Fibroblast of peridontal ligament (primary cell): ENCODE results near the gene MGAT5B.
A peak's percentile ranks its signal among the peaks of the same experiment; 100 is the strongest.

Source experiments
- DNase-seq: peaks from one replicate; pipeline ENCODE4 v3.0.0-alpha.2; 2010; ENCODE audit errors: extremely low read depth

Gene MGAT5B

DNA sequence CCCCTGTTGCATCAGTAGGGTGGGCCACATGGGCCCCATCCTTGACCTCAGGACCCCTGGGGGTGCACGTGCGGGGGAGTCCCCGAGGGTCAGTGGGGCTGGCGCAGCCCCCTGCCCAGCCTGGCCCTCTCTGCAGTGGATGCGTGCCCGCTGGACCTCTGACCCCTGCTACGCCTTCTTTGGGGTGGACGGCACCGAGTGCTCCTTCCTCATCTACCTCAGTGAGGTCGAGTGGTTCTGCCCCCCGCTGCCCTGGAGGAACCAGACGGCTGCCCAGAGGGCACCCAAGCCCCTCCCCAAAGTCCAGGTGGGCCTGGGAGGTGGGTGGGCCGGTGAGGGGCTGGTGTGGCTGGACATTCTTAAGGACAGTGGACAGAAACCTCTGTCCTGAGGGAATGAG is 35.9 kb downstream of the MGAT5B start:
- no peak for DNase-seq

DNA sequence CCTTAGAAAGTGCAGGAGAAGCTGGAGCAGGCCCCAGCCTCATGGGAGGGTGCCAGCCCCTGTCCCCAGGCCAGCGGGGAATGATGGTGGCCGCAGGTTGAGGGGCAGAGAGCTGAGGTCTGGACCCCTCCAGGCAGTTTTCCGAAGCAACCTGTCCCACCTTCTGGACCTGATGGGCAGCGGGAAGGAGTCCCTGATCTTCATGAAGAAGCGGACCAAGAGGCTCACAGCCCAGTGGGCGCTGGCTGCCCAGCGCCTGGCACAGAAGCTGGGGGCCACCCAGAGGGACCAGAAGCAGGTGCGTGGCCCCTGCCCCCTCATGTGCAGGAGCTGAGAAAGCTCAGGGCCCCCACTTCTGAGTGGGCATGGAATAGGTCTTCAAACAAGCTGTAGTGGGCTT is 36.8 kb downstream of the MGAT5B start:
- no peak for DNase-seq

DNA sequence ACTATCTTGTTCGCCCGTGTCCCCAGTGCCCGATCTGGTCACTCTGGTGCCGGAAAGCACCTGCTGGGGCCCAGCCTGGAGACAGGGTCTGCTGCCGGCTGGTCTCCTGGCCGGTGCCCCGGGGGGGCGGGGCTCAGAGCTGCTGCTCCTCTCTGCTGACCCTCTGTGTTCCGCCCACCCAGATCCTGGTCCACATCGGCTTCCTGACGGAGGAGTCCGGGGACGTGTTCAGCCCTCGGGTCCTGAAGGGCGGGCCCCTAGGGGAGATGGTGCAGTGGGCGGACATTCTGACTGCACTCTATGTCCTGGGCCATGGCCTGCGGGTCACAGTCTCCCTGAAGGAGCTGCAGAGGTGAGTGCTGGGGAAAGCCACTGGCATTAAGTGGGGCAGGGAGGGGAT is 37.6 kb downstream of the MGAT5B start:
- no peak for DNase-seq

DNA sequence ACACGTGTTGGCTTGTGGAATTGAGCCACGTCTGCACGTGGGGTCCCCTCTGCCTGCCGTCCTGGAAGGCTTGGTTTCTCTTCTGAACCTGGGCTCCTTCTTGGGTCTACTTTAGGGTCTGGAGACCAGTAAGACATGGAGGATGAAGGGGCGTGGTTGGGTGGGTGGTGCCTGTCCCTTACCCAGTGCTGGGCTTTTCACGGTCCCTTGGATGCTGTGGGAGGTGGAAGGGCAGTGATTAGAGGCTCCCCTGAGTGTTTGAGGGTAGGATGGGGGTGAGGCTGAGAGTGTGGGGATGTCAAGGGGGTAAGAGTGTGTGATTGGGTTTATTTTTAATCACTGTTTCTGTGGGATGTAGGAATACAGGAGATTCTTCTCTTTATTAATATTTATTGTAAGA is 38.3 kb downstream of the MGAT5B start:
- DNase-seq = no peak

DNA sequence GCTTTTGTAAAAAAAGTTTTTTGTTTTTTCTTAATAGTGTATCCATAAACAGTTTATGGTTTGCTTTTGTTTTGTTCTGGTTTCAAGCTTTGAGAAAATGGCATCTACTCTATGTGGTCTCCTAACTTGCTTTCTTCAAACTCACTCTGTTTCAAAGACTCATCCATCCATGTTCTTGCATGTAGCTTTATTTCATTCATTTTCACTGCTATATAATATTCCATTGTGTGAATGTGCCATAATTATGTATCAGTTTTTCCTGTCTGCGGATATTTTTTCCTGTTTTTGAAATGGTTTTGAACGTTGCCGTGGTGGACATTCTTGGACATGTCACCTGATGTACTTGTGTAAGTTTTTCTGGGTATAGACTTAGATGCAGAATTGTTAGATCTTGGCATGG is 39.1 kb downstream of the MGAT5B start:
- DNase-seq = no peak

DNA sequence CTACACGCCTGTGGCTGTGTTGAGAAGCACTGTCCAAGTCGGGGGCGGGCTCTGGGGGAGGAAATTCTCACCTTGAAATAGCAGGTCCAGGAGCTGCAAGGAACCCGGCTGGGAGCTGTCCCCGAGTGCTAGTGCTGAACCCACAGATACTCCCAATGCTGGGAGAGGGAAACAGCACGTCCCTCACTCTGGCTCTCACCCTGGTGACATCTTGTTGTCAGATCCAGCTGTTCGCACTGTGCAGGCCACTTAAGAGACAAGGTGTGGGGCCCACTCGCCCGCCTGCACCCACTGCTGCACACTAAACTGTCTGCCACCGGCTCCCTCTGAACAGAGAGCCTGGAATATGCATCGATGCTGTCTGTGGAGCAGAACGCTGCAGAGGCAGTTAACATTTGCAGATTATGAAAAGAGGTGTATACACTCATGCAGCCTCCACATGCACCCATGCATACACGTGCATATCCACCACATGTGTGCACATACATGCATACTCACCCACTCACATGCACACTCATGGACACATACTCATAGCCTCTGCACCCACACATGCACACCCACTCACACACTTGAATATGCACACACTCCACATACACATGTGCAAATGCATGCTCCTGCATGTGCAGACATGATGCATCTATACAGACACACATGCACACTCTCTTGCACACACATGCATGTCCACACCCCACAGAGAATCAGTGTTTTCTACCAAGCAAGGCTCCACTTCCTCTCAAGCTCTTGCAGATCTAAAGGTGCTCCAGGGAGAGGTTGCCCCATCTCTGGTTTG is 42.0 kb downstream of the MGAT5B start:
- DNase-seq = peak; percentile 16

DNA sequence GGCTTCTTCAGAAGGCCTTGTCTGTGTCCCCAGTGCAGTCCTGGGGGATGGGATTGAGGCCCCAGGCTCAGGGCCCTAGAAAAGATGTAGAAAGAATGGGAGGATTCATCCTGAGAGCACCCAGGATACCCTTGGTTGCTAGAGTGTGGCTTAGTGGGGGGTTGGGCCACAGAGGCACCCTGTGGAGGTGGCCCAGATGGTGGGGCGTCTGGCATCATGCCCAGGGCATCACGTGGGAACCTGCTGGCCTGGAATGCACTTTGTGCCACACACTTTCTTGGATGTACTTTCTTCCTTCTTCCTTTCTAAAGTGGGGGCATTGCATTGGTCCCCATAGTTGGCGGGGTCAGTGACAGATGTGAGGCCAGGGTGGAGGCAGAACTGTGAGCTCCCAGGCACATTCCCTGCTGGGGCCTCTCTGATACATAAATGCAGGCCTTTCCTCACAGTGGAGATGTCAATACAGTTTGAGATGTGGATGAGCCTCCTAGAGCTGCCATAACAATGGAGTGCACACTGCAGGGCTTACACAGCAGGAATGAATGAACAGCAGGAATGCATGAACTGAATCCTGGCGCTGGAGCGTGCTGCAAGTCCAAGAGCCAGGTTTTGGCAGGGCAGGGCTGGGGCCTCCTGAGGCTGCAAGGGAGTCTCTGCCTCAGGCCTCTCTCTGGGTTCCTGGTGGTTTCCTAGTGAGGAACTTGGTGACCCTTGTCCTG is 43.3 kb downstream of the MGAT5B start:
- DNase-seq = no peak

DNA sequence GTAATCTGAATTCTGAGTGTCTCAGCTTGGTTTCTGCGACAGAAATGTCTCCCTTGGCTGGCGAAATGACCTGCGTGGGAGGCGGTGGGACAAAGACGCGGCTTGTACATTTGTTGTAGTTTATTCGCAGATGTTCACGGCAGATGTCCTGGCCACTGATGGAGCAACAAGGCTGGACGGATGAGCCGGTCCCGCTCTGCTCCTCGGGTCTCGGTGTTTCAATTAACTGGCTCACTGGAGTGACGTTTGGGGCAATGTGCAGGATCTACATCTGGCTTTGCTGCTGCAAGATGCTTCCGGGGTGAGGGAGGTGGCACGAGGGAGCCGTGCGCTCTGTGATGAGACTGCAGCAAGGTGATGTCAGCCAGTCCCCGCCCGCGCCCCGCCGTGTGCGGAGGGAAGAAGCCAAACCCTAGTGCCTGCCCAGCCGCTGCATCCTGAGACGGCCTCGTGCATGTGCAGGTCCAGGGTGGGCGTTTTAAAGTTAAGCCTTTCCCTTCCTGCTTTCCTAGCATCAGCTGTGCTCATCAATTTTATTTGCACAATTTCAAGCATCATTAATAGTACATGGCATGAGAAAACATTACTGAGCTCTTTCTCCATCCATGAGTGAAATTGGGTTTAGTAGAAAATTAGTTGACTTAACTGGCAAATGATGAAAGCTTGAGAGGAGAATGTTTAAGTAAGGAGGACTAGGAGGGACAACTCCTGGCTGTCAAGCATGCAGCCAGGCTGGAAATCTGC is 44.4 kb downstream of the MGAT5B start:
- no peak for DNase-seq

DNA sequence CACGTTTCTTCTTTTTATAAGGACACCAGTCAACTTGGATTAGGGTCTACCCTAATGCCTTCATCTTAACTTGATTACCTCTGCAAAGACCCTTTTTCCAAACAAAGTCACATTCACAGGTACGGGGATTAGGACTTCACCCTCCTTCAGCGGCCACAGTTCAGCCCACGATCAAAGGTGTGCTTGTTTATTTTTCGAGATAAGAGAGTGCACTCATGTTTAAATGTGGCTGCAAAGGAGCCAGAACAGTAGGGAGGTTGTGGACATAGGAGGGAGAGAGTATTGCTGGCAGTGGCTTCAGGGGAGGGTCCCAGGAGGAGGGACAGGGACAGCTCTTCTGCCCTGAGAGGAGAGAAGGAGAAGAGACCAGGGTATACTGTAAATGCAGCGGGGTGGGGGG is 46.7 kb downstream of the MGAT5B start:
- no peak for DNase-seq

DNA sequence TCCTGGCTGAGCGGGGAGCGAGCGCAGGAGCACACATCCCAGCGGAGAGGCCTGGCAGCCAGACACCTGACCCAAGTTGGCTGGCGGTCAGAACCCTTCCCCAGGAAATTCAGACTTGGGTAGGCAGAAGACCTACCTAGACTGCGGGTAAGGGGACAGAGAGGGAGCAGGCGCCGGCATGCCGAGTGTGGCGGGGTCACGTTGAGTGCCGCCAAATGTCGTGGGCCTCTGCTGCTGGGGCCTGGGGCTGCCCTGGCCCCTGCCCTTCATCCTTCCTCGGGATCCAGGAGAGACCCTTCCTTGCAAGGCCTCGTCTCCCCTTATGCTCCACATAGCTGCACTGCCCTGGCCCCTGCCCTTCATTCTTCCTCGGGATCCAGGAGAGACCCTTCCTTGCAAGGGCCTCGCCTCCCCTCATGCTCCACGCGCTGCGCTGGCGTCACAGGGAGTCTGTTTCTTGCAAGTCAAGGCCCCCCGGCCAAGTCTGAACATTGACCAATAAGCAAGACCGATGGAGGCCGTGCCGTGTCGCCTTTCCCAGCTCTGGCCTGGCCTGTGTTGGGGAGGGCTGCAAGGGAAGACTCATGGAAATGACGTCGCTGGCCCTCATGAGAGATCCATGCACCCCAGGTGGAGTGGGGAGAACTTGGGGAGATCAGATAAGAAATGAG is 47.8 kb downstream of the MGAT5B start:
- no peak for DNase-seq

DNA sequence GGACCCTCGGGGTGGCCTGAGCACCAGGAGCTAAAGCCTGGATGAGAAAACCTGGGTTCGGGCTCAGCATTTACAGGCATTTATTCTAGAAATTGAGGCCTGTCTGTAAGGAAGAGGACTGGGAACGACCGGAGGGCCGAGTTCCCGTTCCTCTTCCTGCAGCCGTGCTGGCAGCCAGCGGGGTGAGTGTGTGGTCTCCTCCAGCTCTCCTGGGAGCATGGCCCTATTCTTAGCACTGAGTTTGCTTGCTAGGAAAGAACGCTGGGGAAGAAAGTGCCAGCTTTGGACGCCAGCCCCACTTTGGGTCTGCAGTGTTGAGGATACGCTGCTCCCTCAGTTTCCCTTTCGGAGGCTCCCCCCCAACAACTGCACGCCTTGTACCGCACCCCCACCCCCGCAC is 49.6 kb downstream of the MGAT5B start:
- DNase-seq = no peak

DNA sequence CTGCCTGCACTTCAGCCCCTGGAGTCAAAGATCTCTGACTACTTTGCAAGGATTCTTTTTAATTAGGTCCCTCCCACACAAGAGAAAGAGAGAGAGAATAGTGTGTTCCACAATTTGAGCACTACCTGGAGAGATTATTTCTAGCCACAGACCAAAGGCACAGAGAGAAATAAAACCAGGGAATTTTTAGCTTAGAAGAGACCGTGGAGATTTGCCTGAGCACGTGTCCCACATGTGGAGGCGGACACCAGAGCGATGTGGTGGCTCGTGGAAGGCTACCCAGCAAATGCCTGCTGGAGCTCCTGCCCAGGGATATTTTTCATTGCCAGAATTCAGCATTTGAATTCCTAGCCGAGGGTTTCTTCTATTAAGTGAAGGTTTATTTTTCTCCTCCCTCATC is 50.6 kb downstream of the MGAT5B start:
- DNase-seq = no peak

DNA sequence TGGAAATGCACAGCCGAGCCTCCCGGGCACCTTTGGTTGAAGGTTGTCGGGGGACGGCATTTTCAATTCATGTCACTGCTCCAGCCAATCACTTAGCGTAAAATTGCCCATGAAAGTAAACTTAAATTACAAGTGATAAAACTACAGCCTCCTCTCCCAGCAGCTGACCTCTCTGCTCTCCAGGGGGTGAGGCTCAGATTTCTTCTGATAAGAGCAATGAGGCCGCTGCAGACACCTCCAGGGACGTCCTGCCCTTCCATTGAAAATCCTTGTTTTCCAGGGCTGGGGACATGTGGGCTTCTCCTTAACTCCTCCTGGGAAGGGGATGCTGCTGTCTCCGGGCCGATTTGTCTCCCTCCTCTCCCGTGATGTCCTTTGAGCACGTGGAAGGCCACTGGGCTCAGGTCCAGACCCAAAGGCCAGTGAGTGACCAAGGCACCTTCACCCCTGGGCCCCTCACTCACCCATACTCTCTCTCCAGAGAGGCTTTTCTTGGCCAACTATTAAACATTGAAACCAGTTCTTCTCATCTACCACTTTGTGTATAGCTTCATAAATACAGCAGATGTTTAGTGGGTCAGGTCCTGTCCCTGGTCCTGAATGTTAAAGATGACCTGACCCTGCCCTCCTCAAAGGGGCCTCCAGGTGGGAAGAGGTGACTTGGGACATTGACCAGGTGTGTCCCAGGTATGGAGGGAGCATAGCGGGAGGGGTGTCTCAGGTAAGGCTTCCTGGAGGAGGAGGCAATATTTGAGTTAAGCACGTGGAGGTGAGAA is 52.3 kb downstream of the MGAT5B start:
- DNase-seq = no peak

DNA sequence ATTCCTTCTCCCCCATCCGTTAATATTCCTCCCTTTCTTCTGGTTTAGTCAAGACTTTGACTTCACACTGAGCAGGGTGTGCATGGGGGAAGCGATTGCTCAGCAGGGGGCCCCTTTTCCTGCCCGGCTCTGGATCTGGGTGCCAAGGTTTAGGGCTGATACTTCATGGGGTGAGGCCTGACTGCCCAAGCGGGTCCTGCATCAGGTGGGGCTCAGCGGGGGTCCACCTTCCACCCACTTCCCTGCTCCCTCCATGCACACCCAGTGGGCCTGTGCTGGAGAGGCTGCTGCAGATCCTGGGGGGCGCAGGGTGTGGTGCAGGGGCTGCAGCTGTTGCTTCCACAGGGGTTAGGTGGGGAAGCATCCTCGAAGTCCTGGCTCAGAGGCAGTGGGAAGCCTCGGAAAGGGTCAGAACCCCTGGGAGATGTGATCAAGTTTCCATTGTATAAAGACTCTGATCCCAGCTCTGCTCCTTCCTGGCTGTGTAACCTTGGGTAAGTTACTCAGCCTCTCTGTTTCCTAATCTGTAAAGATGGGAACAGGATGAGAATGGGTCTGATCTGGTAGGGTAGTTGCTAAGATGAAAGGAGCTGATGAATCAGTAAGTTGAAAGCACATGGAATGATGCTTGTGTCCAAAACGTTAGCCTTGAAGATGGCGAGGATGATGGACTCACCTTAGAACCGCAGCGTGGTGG is 53.3 kb downstream of the MGAT5B start:
- DNase-seq = no peak

DNA sequence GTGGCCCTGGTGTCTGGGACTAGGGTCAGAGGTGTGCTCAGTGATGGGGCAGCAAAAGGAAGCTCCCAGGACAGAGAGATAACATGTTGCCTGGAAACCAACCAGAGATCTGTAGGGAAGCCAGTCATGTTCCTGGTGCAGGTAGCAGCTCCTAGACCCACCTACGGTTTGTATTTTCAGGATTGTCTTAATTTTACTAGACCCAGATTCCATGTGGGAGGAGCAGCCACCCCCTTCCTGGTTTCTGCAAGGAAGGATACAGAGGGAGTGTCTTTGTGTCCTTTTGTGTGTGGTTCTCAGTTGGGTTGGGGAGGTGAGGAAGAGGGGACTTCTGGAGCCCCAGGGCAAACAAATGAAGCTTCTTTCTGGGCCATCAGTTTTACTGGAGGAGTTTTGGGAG is 53.9 kb downstream of the MGAT5B start:
- no peak for DNase-seq

DNA sequence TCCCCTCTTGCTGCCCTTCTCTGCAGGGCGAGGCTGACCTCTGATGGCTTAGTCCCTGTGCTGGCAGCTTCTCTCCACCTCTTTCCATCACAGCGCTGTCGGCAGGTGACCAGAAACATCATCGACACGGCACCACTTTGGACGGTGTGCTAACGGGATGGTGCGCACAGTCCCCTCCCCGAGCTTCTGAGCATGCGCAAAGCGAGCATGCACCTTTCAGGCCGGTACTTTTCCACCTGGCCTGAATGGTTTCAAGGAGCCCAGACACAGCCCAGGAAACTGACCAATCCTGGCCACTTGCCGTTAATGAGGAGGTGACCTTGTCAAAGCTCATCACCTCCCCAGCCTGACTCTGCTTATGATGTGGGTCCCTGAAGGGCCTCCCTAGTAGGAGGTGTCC is 54.8 kb downstream of the MGAT5B start:
- no peak for DNase-seq

DNA sequence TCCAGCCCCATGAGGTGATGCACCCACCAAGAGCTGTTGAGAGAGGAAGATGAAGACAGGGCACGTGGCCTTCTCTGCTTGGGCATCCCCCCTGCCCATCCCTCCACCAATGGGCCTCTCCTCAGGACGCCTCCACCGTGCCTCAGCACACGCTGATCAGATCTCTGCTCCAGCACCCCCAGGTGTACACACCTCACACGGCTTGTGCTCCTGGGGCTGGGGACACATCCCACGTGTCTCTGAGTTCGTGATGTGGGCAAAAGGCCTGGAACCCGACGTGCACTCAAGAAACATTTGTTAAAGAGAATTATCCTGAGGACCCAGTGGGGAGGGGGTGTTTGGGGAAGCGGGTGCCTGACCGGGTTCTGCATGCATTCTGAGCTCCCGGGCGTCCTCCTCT is 55.3 kb downstream of the MGAT5B start:
- no peak for DNase-seq

DNA sequence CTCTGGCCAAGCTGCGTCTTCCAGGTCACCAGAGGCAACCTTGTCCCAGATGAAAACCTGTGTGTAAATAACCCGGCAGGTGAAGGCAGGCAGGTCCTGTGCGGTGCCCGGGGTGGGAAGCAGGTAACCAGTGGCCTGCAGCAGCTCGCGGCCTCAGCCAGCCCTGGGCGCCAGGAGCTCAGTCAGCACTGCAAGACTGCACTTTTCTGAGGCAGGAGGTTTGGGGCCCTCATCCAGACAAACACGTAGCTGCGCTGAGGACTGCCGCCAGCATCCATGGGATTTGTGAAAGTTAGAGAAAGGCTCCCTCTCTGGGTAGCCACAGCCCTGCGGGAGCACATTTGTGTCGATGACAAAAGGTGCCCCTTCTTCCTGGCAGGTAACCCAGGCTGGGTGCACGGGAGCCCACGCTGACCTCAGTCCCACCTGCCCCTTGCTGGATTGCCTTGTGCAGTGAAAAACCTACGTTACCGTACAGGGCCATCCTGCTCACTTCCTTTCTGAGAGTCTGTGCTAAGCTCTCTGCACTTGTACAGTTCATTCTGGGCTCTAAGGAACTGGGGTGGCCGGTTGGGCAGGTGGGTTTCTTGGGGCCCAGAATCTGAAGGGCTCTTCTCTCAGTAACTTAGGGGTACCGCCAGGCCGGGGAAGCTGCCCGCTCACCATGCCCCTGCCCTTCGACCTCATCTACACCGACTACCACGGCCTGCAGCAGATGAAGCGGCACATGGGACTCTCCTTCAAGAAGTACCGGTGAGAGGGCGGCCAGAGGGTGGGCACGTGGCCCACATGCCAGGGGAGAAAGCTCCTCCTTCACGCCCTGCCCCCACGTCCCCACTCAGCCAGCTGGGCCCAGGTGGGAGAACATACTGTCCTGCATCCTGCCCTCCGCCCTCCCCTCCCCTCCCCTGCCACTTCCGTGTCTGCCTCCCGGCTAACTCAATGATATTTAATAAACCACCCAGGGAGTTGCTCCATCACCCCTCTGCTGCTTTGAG is 56.4 kb downstream of the MGAT5B start:
- DNase-seq = no peak

DNA sequence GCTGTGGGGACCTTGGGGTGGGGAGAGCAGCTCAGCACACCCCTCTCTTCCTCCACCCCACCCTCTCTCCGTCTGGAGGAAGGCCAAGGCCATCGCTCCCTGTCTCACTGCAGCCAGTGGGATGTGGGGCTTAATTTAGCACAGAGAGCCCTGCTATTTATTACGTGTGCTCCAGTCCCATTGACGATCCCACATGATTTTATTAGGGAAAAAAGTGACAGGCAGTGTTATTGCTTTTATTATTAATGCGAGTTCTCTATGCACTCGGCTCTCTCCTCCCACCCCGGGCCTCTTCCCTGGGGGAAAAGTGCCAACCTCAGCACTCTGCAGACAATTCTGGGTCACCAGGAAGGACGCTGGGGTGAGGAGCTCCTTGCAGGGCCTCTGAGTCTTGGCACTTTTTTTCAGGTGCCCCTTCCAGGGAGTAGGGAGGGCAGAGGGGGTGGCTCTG is 57.3 kb downstream of the MGAT5B start:
- DNase-seq = no peak
